ENCODE data around the gene NVL. TPM values are rescaled to one million over a fixed set of nuclear protein-coding genes. Genes with fewer than 3 reads are reported as not detected.

Gene NVL
- total RNA-seq, 6 experiments from 2014 or later: 21.4 to 24.4 (median 23.0) TPM

DNA sequence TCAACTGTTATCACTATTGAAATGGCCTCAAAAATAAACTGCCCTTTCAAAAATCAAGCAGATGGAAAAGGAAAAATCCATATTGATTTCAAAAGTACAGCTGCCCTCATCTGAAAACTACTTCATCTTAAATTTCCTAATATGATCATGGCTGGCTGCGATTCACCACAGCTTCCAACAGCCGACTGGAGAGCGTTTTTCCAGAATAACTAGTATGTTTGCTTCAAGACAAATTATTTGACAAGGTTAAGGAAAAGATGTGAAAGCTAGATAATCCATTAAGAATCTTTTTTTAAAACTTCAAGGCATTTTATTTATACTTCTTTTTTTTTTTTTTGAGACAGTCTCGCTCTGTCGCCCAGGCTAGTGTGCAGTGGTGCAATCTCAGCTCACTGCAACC, 151.1 kb downstream of the NVL start:
- Mint-ChIP-seq H3K27ac (no peak overlapping the region), H3K4me1 (ENCODE audit: low read depth) (peaks cover 16% of the 10 kb centered on the region), H3K4me3 (no peak overlapping the region), H3K36me3 (ENCODE audit: low read depth) (peaks cover under 1% of the 10 kb centered on the region; the same call in 1 of the 2 replicates), H3K27me3 (ENCODE audit: insufficient read depth) (peaks cover 1% of the 10 kb centered on the region; the same call in 1 of the 2 replicates), H3K9me3 (no peaks in the 10 kb centered on the region)
- DNase-seq: no peak
- TF ChIP-seq, protein P1, sequence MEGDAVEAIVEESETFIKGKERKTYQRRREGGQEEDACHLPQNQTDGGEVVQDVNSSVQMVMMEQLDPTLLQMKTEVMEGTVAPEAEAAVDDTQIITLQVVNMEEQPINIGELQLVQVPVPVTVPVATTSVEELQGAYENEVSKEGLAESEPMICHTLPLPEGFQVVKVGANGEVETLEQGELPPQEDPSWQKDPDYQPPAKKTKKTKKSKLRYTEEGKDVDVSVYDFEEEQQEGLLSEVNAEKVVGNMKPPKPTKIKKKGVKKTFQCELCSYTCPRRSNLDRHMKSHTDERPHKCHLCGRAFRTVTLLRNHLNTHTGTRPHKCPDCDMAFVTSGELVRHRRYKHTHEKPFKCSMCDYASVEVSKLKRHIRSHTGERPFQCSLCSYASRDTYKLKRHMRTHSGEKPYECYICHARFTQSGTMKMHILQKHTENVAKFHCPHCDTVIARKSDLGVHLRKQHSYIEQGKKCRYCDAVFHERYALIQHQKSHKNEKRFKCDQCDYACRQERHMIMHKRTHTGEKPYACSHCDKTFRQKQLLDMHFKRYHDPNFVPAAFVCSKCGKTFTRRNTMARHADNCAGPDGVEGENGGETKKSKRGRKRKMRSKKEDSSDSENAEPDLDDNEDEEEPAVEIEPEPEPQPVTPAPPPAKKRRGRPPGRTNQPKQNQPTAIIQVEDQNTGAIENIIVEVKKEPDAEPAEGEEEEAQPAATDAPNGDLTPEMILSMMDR (IDR thresholded peaks at IDR 0.05): no peak

DNA sequence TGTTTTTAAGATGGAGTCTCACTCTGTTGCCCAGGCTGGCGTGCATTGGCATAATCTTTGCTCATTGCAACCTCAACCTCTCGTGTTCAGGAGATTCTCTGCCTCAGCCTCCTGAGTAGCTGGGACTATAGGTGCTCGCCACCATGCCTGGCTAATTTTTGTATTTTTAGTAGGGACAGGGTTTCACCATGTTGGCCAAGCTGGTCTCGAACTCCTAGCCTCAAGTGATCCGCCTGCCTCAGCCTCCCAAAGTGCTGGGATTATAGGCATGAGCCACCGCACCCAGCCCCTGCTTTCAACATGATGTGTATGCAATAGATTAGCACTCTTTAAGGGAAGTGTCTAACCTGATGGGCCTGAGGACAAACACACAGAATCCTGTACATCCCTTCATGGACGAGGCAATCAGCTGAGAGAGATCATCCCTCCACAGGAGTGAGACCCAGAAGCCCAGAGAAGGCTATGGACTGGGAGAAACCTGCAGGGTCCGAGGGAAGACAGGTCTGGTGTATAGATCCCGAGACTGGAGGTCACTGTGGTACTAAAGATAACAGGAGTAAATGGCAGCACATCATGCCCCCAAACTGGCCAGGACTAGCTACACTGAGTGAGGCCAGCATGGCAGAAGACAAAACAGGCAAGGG, 152.5 kb downstream of the NVL start:
- TF ChIP-seq, protein P1 (IDR thresholded peaks at IDR 0.05): no peak
- peaks cover 4% of the 10 kb centered on the region for H3K27me3 Mint-ChIP-seq (ENCODE audit: insufficient read depth)
- H3K27ac Mint-ChIP-seq: no peak overlapping the region
- peaks cover 13% of the 10 kb centered on the region for H3K4me1 Mint-ChIP-seq (ENCODE audit: low read depth)
- H3K9me3 Mint-ChIP-seq: no peaks in the 10 kb centered on the region
- no peak for DNase-seq
- H3K36me3 Mint-ChIP-seq (ENCODE audit: low read depth): no peaks in the 10 kb centered on the region
- no peak overlapping the region for H3K4me3 Mint-ChIP-seq

Small RNA genes lying within 50 kb of the gene (microRNA-seq; reads per million reads assigned to microRNA genes)
- 6.2 reads per million for gene MIR320B2

Other genes starting within 250 kb of the NVL start
- gene FBXO28, start 216.1 kb downstream of the NVL start, total RNA-seq (2021; fragmentation: NEBNext Ultra II Directional; extraction: Animal tissue kit (Norgen Biotek cat#: 25700)): 10 to 100 TPM; 34.3 to 41.8 (median 39.2) TPM
- gene DEGS1, start 146.9 kb downstream of the NVL start, total RNA-seq (2021; fragmentation: NEBNext Ultra II Directional; extraction: Animal tissue kit (Norgen Biotek cat#: 25700)): 100 to 1,000 TPM; 130 to 189 (median 145) TPM
- 10 to 100 TPM; 46.7 to 53.7 (median 51.6) TPM for gene CNIH4, start 26.7 kb upstream of the NVL start, total RNA-seq (2021; fragmentation: NEBNext Ultra II Directional; extraction: Animal tissue kit (Norgen Biotek cat#: 25700))
- gene WDR26, start 104.6 kb upstream of the NVL start, total RNA-seq (2021; fragmentation: NEBNext Ultra II Directional; extraction: Animal tissue kit (Norgen Biotek cat#: 25700)): 100 to 1,000 TPM in 1 of 6 experiments, 10 to 100 TPM in 5; 85.4 to 105 (median 90.8) TPM

Data from HFFc6 (cell line).